ENCODE measurements around the gene YAP1. TPM values are rescaled to one million over a fixed set of nuclear protein-coding genes. Genes with fewer than 3 reads are reported as not detected.

Gene YAP1
- total RNA-seq, 1 donor from 2014 or later = 129 TPM

DNA sequence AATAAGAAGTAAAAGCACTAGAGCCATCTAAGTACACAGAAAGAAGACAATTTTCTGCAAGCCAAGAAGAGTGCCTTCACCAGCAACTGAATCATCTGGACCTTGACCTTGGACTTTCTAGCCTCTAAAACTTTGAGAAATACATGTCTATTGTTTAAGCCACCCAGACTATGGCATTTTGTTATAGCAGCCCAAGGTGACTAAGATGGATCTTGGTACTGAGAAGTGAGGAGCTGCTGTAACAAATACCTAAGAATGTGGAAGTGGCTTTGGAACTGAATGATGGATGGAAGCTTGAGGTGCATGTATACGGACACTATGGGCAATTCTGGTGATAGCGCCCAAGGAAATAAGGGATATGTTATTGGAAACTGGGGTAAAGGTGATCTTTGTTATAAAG is 48.1 kb upstream of the YAP1 start:
- no peaks in the 10 kb centered on the region for H3K27me3 ChIP-seq (ENCODE audit: insufficient read depth, low read length)
- Mint-ChIP-seq H3K4me1 (ENCODE audit: low read depth, unreplicated experiment) (no peaks in the 10 kb centered on the region), H3K27me3 (ENCODE audit: low read depth, unreplicated experiment) (no peaks in the 10 kb centered on the region), H3K9me3 (ENCODE audit: unreplicated experiment) (no peaks in the 10 kb centered on the region), H3K4me3 (ENCODE audit: unreplicated experiment) (no peak overlapping the region), H3K27ac (ENCODE audit: unreplicated experiment) (no peak overlapping the region), H3K36me3 (ENCODE audit: low read depth, unreplicated experiment) (no peaks in the 10 kb centered on the region)
- FAIRE-seq = no peak
- no peaks in the 10 kb centered on the region for H3K4me1 ChIP-seq (ENCODE audit: insufficient read depth, low read length)
- no peaks in the 10 kb centered on the region for H3K79me2 ChIP-seq (ENCODE audit: insufficient read depth, low read length)
- H2AFZ ChIP-seq (ENCODE audit: low read depth, low read length) = no peak overlapping the region
- TF ChIP-seq CTCF (IDR thresholded peaks at IDR 0.05; ENCODE audit: insufficient read depth, low read depth, low read length) (no peak), EZH2 (IDR thresholded peaks at IDR 0.05; ENCODE audit: insufficient read depth, low read length) (no peak)
- no peak overlapping the region for H3K4me3 ChIP-seq (ENCODE audit: insufficient read depth, low read depth, low read length)
- no peak overlapping the region for H3K4me2 ChIP-seq (ENCODE audit: low read length)
- DNase-seq (ENCODE audit: low read depth) = no peak
- H4K20me1 ChIP-seq (ENCODE audit: insufficient read depth, low read length) = no peaks in the 10 kb centered on the region
- no peaks in the 10 kb centered on the region for H3K36me3 ChIP-seq (ENCODE audit: insufficient read depth, low read length)
- no peak overlapping the region for H3K9ac ChIP-seq (ENCODE audit: low read length)
- no peak overlapping the region for H3K27ac ChIP-seq (ENCODE audit: low read depth, low read length)
- no peaks in the 10 kb centered on the region for H3K9me3 ChIP-seq (ENCODE audit: insufficient read depth, low read depth, low read length)

DNA sequence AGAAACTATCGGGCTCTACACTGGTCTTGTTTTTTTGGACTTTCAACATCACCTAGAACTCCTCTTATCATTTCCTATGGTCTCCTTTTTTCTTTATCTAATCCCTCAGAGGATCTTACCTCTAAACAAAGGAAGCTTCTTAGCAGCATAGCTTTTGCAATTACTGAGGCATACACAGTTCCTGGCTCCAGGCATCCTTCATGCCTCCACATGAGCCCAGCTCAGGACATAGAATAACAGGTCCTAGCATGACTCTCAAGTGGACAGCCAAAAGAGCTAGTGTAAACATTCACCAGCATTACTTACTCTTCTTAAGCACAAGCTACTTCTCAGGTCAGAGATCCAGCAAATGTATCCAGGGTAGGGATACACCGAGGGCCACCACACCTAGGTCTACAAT is 45.9 kb upstream of the YAP1 start:
- no peaks in the 10 kb centered on the region for H3K9me3 Mint-ChIP-seq (ENCODE audit: unreplicated experiment)
- Histone ChIP-seq H3K4me1 (ENCODE audit: insufficient read depth, low read length) (no peaks in the 10 kb centered on the region), H3K4me3 (ENCODE audit: insufficient read depth, low read depth, low read length) (no peak overlapping the region), H3K27ac (ENCODE audit: low read depth, low read length) (no peak overlapping the region), H3K36me3 (ENCODE audit: insufficient read depth, low read length) (no peaks in the 10 kb centered on the region), H3K79me2 (ENCODE audit: insufficient read depth, low read length) (no peaks in the 10 kb centered on the region), H4K20me1 (ENCODE audit: insufficient read depth, low read length) (no peaks in the 10 kb centered on the region), H2AFZ (ENCODE audit: low read depth, low read length) (no peak overlapping the region), H3K9ac (ENCODE audit: low read length) (no peak overlapping the region), H3K27me3 (ENCODE audit: insufficient read depth, low read length) (no peaks in the 10 kb centered on the region), H3K9me3 (ENCODE audit: insufficient read depth, low read depth, low read length) (no peaks in the 10 kb centered on the region), H3K4me2 (ENCODE audit: low read length) (no peak overlapping the region)
- TF ChIP-seq EZH2 (IDR thresholded peaks at IDR 0.05; ENCODE audit: insufficient read depth, low read length) (no peak), CTCF (IDR thresholded peaks at IDR 0.05; ENCODE audit: insufficient read depth, low read depth, low read length) (no peak)
- H3K4me3 Mint-ChIP-seq (ENCODE audit: unreplicated experiment) = no peak overlapping the region
- DNase-seq (ENCODE audit: low read depth) (no peak), FAIRE-seq (no peak)
- no peaks in the 10 kb centered on the region for H3K4me1 Mint-ChIP-seq (ENCODE audit: low read depth, unreplicated experiment)
- H3K27ac Mint-ChIP-seq (ENCODE audit: unreplicated experiment) = no peak overlapping the region
- H3K36me3 Mint-ChIP-seq (ENCODE audit: low read depth, unreplicated experiment) = no peaks in the 10 kb centered on the region
- H3K27me3 Mint-ChIP-seq (ENCODE audit: low read depth, unreplicated experiment) = no peaks in the 10 kb centered on the region

- Histone ChIP-seq H4K20me1 (ENCODE audit: insufficient read depth, low read length) (no peaks in the 10 kb centered on the region), H3K9ac (ENCODE audit: low read length) (no peak overlapping the region), H3K27ac (ENCODE audit: low read depth, low read length) (no peak overlapping the region), H3K27me3 (ENCODE audit: insufficient read depth, low read length) (no peaks in the 10 kb centered on the region), H3K9me3 (ENCODE audit: insufficient read depth, low read depth, low read length) (peaks cover 4% of the 10 kb centered on the region), H3K4me2 (ENCODE audit: low read length) (no peak overlapping the region), H3K79me2 (ENCODE audit: insufficient read depth, low read length) (no peaks in the 10 kb centered on the region), H3K36me3 (ENCODE audit: insufficient read depth, low read length) (no peaks in the 10 kb centered on the region), H3K4me1 (ENCODE audit: insufficient read depth, low read length) (no peaks in the 10 kb centered on the region), H2AFZ (ENCODE audit: low read depth, low read length) (no peak overlapping the region), H3K4me3 (ENCODE audit: insufficient read depth, low read depth, low read length) (no peak overlapping the region)
- FAIRE-seq = no peak
- Mint-ChIP-seq H3K4me3 (ENCODE audit: unreplicated experiment) (no peak overlapping the region), H3K27me3 (ENCODE audit: low read depth, unreplicated experiment) (no peaks in the 10 kb centered on the region), H3K9me3 (ENCODE audit: unreplicated experiment) (peaks cover 24% of the 10 kb centered on the region), H3K36me3 (ENCODE audit: low read depth, unreplicated experiment) (peaks cover 3% of the 10 kb centered on the region), H3K27ac (ENCODE audit: unreplicated experiment) (no peak overlapping the region), H3K4me1 (ENCODE audit: low read depth, unreplicated experiment) (no peaks in the 10 kb centered on the region)
- no peak for DNase-seq (ENCODE audit: low read depth)
- no peak for TF ChIP-seq CTCF (IDR thresholded peaks at IDR 0.05; ENCODE audit: insufficient read depth, low read depth, low read length)
Measured at GRCh38 chr11:102070766-102071165, 39.5 kb upstream of the YAP1 start.
